B cell (primary cell): ENCODE results near the gene TUNAR. TPM values are rescaled to one million over a fixed set of nuclear protein-coding genes. Genes with fewer than 3 reads are reported as not detected.

Experiments used
- ATAC-seq: fragments of 200-7000 bp; cut with Tn5 transposase; one replicate; pipeline ENCODE4 v1.10.0; 2021; ENCODE audit warnings: low read depth, mild to moderate bottlenecking, moderate number of reproducible peaks, moderate library complexity
- CTCF ChIA-PET: fragments of 350-600 bp; sonication (Branson Sonifier 250); formaldehyde crosslinking; loops from one replicate; lab custom pipeline; 2021; ENCODE audit warnings: antibody characterized with exemption, inconsistent platforms; lab: Charles Lee
- POLR2A ChIA-PET: fragments of 350-600 bp; sonication (Branson Sonifier 250); formaldehyde crosslinking; loops from one replicate; lab custom pipeline; 2021; ENCODE audit warnings: antibody characterized with exemption; lab: Charles Lee
- DNase-seq: peaks from one replicate; pipeline ENCODE4 v3.0.0; 2013
- H2AFZ ChIP-seq: 2 replicates; pipeline ENCODE4 v1.6.1; 2012; ENCODE audit warnings: mild to moderate bottlenecking, low read depth, low read length; ENCODE audit not compliant: insufficient read depth, poor library complexity, severe bottlenecking
- H3K27ac ChIP-seq, 2 donors: 1 replicate in 1 of 2; 2 replicates in 1 of 2; pipeline ENCODE4 v1.5.1; 2012 to 2013; ENCODE audit warnings: low read length in 2 of 2, mild to moderate bottlenecking in 2 of 2, moderate library complexity in 1 of 2
- H3K27me3 ChIP-seq, 4 experiments: fragments of 200-600 bp in 1 of 4; sonication (generic) in 1 of 4; replicated peaks in 1 of 4; 1 replicate in 2 of 4; 2 replicates in 2 of 4; pipeline versions ENCODE4 v1.6.1 to v1.7.0; 2013 to 2016; ENCODE audit warnings: low read length in 3 of 4, mild to moderate bottlenecking in 2 of 4, mixed read lengths in 1 of 4, moderate library complexity in 1 of 4; ENCODE audit not compliant: insufficient read depth in 4 of 4, control insufficient read depth in 3 of 4; ENCODE audit errors: control extremely low read depth in 1 of 4
- H3K36me3 ChIP-seq, 2 experiments: replicated peaks in 1 of 2; 1 replicate in 1 of 2; 2 replicates in 1 of 2; pipeline versions ENCODE4 v1.6.1 to v1.7.1; 2013; ENCODE audit warnings: low read length in 1 of 2; ENCODE audit not compliant: insufficient read depth in 2 of 2, control insufficient read depth in 1 of 2; ENCODE audit errors: control extremely low read depth in 1 of 2, extremely low read depth in 1 of 2
- H3K4me1 ChIP-seq, 2 donors: fragments of 200-600 bp in 1 of 2; sonication (generic) in 1 of 2; 1 replicate in 1 of 2; 2 replicates in 1 of 2; pipeline versions ENCODE4 v1.5.1 to v1.6.1; 2013 to 2017; ENCODE audit warnings: low read length in 2 of 2; ENCODE audit not compliant: control insufficient read depth in 2 of 2, insufficient read depth in 2 of 2
- H3K4me2 ChIP-seq: replicated peaks from 2 replicates; pipeline ENCODE3; 2012; ENCODE audit warnings: mild to moderate bottlenecking, low read depth, low read length; ENCODE audit not compliant: poor library complexity, severe bottlenecking
- H3K4me3 ChIP-seq, 5 experiments: fragments of 200-600 bp in 1 of 5; sonication (generic) in 1 of 5; 1 replicate in 3 of 5; 2 replicates in 2 of 5; pipeline versions ENCODE4 v1.5.1 to v1.7.0; 2011 to 2016; ENCODE audit warnings: low read length in 4 of 5, mild to moderate bottlenecking in 4 of 5, low read depth in 2 of 5, control low read depth in 1 of 5, moderate library complexity in 1 of 5; ENCODE audit not compliant: insufficient read depth in 1 of 5; ENCODE audit errors: control extremely low read depth in 1 of 5, extremely low read depth in 1 of 5
- H3K79me2 ChIP-seq: fragments of 200-600 bp; sonication (generic); one replicate; pipeline ENCODE4 v1.6.0; 2016; ENCODE audit warnings: low read length; ENCODE audit not compliant: control insufficient read depth, insufficient read depth
- H3K9ac ChIP-seq: fragments of 200-600 bp; sonication (generic); 2 replicates; pipeline ENCODE4 v1.6.1; 2017; ENCODE audit warnings: mild to moderate bottlenecking, low read length, moderate library complexity
- H3K9me3 ChIP-seq, 3 donors: one replicate each; pipeline versions ENCODE4 v1.6.1 to v1.7.1; 2013; ENCODE audit warnings: low read length in 2 of 3; ENCODE audit not compliant: control insufficient read depth in 2 of 3, insufficient read depth in 1 of 3; ENCODE audit errors: control extremely low read depth in 1 of 3
- H4K20me1 ChIP-seq: 2 replicates; pipeline ENCODE4 v1.6.0; 2012; ENCODE audit warnings: mild to moderate bottlenecking, low read length; ENCODE audit not compliant: insufficient read depth, control insufficient read depth, poor library complexity, severe bottlenecking
- H3K27ac Mint-ChIP-seq: one replicate; pipeline ENCODE4 v1.8.0; 2021; ENCODE audit warnings: mixed read lengths
- H3K27me3 Mint-ChIP-seq: one replicate; pipeline ENCODE4 v1.8.0; 2021; ENCODE audit warnings: mixed read lengths
- H3K4me1 Mint-ChIP-seq: one replicate; pipeline ENCODE4 v1.8.0; 2021; ENCODE audit warnings: mixed read lengths
- H3K4me3 Mint-ChIP-seq: one replicate; pipeline ENCODE4 v1.8.0; 2021; ENCODE audit warnings: mixed read lengths
- H3K9me3 Mint-ChIP-seq: one replicate; pipeline ENCODE4 v1.8.0; 2022; ENCODE audit warnings: mixed read lengths; ENCODE audit not compliant: insufficient read depth
- CTCF ChIP-seq: fragments of 200-600 bp; IDR thresholded peaks from one replicate; pipeline ENCODE4 v1.8.0; 2022; ENCODE audit warnings: antibody characterized with exemption, mild to moderate bottlenecking
- EZH2 ChIP-seq: IDR thresholded peaks from 2 replicates; pipeline ENCODE4 v1.6.1; 2012; ENCODE audit warnings: borderline replicate concordance, low read depth, mild to moderate bottlenecking, moderate library complexity, low read length; ENCODE audit not compliant: insufficient read depth, poor library complexity, severe bottlenecking
- WGBS: methylation state at CpG from one replicate; pipeline ENCODE4 v1.1.5; 2013; ENCODE audit warnings: missing lambda C conversion rate; ENCODE audit not compliant: insufficient coverage; 5-methylcytosine and 5-hydroxymethylcytosine counted together
- intact Hi-C: fragments of 100-400 bp; cut with micrococcal nuclease; formaldehyde crosslinking; loops from one replicate; pipeline ENCODE4 v1.10.0; 2022
- polyA plus RNA-seq: library from polyadenylated mRNA; depleted of rRNA; stranded (reverse); fragments of >200 nt; gene quantifications from 2 replicates; pipeline ENCODE4 v1.2.3, GENCODE V29; 2012
- total RNA-seq, 2 donors: library from RNA; stranded (reverse); fragments of 120-200 nt in 1 of 2; gene quantifications; 1 replicate in 1 of 2; 2 replicates in 1 of 2; pipeline versions ENCODE4 v1.2.3 to v1.2.4, GENCODE V29; 2013 to 2022

Gene TUNAR
- total and polyA plus RNA-seq, 2 donors (not counting 1 experiment from before 2014, with no cell fraction given): 0.48 to 0.81 TPM

DNA sequence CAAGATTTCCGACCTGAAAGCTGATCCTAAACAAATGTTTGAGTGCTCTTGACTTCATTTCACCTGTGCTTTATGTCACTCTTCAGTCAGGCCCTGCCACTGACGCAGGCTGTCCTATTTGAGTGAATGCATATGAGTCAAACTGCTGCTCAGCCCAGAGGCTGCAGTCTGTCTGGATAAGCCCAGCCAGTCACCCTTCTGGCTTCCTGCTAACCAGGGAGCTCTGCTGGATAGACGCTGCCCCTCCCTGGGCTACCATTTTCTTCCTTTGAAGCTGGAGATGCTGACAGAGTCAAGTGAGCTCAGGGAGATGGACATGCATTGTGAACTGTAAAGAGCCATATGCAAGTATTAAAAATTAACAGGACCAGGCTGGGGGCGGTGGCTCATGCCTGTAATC, 5.1 kb upstream of the TUNAR start:
- 71% methylated on average over 3 of the region's 4 CpGs for WGBS
- no peak overlapping the region for H3K4me2 ChIP-seq
- H3K9me3 ChIP-seq: peaks cover 0 to 4% (median 0%) of the 10 kb centered on the region in 3 donors
- no peaks in the 10 kb centered on the region for H3K36me3 ChIP-seq
- H3K79me2 ChIP-seq: no peaks in the 10 kb centered on the region
- no peaks in the 10 kb centered on the region for H4K20me1 ChIP-seq
- ATAC-seq: no peak
- intact Hi-C loops: no loop called here
- peaks cover 2% of the 10 kb centered on the region for H3K4me1 Mint-ChIP-seq
- CTCF ChIA-PET: no interaction called here
- H3K27me3 ChIP-seq: peaks cover 0 to 23% (median 4%) of the 10 kb centered on the region in 4 experiments
- H3K4me1 ChIP-seq: peaks cover 0 to 4% of the 10 kb centered on the region in 2 donors
- no peak overlapping the region for H3K27ac Mint-ChIP-seq
- no peak for TF ChIP-seq EZH2
- no peak overlapping the region for H2AFZ ChIP-seq
- H3K4me3 ChIP-seq: no peak overlapping the region
- POLR2A ChIA-PET: no interaction called here
- DNase-seq: no peak
- no peaks in the 10 kb centered on the region for H3K9me3 Mint-ChIP-seq
- H3K9ac ChIP-seq: no peak overlapping the region
- H3K27me3 Mint-ChIP-seq: peaks cover 38% of the 10 kb centered on the region
- H3K4me3 Mint-ChIP-seq: no peak overlapping the region
- H3K27ac ChIP-seq: no peak overlapping the region

DNA sequence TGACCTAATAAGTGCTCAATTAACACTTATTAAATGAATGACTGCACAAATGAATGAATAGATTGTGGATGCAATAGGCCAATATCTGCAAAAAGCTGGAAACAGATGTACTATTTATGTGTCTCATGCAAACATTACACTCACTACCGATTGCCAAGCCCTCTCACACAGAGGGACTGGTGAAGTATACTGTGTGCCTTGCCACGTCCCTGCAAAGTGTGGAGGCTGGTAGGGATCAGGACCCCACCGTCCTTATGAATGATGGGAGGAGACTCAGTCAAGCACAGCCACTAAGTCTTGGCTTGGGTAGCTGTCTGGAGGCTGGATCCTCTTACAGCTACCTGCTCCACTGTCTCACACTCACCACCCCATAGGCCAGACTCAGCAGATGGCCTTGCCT, 3.9 kb upstream of the TUNAR start:
- no peak overlapping the region for H3K4me2 ChIP-seq
- no peak for ATAC-seq
- H3K9ac ChIP-seq: no peak overlapping the region
- H3K79me2 ChIP-seq: no peaks in the 10 kb centered on the region
- peaks cover 46% of the 10 kb centered on the region for H3K27me3 Mint-ChIP-seq
- no peak overlapping the region for H3K4me3 Mint-ChIP-seq
- 63% methylated on average over 2 of the region's 3 CpGs for WGBS
- no peak overlapping the region for H3K27ac ChIP-seq
- H3K9me3 Mint-ChIP-seq: no peaks in the 10 kb centered on the region
- H3K9me3 ChIP-seq: peaks cover 0 to 4% (median 0%) of the 10 kb centered on the region in 3 donors
- no peaks in the 10 kb centered on the region for H3K36me3 ChIP-seq
- ChIA-PET CTCF (no interaction called here), POLR2A (no interaction called here)
- no peak for TF ChIP-seq CTCF
- no peak for TF ChIP-seq EZH2
- H3K4me3 ChIP-seq: no peak overlapping the region
- peaks cover 5 to 12% of the 10 kb centered on the region in 2 donors for H3K4me1 ChIP-seq
- no peak overlapping the region for H2AFZ ChIP-seq
- intact Hi-C loops: no loop called here
- H3K27ac Mint-ChIP-seq: no peak overlapping the region
- no peak for DNase-seq
- no peaks in the 10 kb centered on the region for H4K20me1 ChIP-seq
- H3K27me3 ChIP-seq: peaks cover 0 to 32% (median 3%) of the 10 kb centered on the region in 4 experiments
- peaks cover 7% of the 10 kb centered on the region for H3K4me1 Mint-ChIP-seq
